ENCODE data around the gene CCDC170. TPM values are rescaled to one million over a fixed set of nuclear protein-coding genes. Genes with fewer than 3 reads are reported as not detected.

Gene CCDC170
- total and polyA plus RNA-seq, 4 donors, result 0.37 to 0.59 (median 0.45) TPM

GRCh38 chr6:151546941-151547659 lies 53.3 kb downstream of the CCDC170 start (continued):
- TF ChIP-seq RXRA (IDR thresholded peaks at IDR 0.05) (no peak), HNF4G (IDR thresholded peaks at IDR 0.05) (no peak), ATF3 (IDR thresholded peaks at IDR 0.05) (no peak), MAX (IDR thresholded peaks at IDR 0.05) (no peak), JUND (IDR thresholded peaks at IDR 0.05) (no peak), HNF4A (conservative IDR thresholded peaks at IDR 0.05) (no peak)

DNA sequence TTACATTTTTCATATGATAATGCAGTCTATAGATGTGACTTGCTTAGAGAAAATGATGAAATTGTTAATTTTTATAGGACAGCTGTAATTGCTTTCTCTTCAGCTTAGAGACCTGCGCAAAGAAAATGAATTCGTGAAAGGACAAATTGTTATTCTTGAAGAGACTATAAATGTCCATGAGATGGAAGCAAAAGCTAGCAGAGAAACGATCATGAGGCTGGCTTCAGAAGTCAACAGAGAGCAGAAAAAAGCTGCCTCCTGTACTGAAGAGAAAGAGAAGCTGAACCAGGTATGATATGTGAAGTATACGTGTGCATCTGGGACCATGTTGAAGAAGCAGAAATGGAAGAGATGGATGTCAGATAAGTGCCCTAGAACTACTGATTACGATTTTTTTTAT lies 54.4 kb downstream of the CCDC170 start:
- DNase-seq (ENCODE audit: low spot score), result no peak
- peaks cover 3 to 13% (median 8%) of the 10 kb centered on the region in 4 donors for H3K4me1 ChIP-seq (ENCODE audit: control insufficient read depth in 4 of 4, insufficient read depth in 4 of 4, low read length in 3 of 4)
- no peak overlapping the region for H3K4me3 ChIP-seq (ENCODE audit: low read depth in 1 of 3, low read length in 3 of 3)
- TF ChIP-seq NR2F2 (IDR thresholded peaks at IDR 0.05) (no peak), CTCF (IDR thresholded peaks at IDR 0.05; ENCODE audit: low read depth, low read length, missing input control) (peak; percentile 37), JUND (IDR thresholded peaks at IDR 0.05) (no peak), RAD21 (IDR thresholded peaks at IDR 0.05) (peak; percentile 75 to 86)
- H3K27ac ChIP-seq (ENCODE audit: low read depth in 1 of 2, low read length in 2 of 2), result no peak overlapping the region
- H3K36me3 ChIP-seq (ENCODE audit: control insufficient read depth in 4 of 4, insufficient read depth in 3 of 4, low read depth in 1 of 4, low read length in 3 of 4), result no peaks in the 10 kb centered on the region
- WGBS, result 51% methylated on average over 5 of the region's 5 CpGs
- H3K9me3 ChIP-seq (ENCODE audit: control insufficient read depth in 4 of 4, low read length in 3 of 4), result no peaks in the 10 kb centered on the region
- no peak overlapping the region for H3K9ac ChIP-seq (ENCODE audit: low read depth in 1 of 2, low read length in 2 of 2)
- H3K27me3 ChIP-seq (ENCODE audit: control insufficient read depth in 4 of 4, insufficient read depth in 4 of 4, low read length in 3 of 4), result no peaks in the 10 kb centered on the region

DNA sequence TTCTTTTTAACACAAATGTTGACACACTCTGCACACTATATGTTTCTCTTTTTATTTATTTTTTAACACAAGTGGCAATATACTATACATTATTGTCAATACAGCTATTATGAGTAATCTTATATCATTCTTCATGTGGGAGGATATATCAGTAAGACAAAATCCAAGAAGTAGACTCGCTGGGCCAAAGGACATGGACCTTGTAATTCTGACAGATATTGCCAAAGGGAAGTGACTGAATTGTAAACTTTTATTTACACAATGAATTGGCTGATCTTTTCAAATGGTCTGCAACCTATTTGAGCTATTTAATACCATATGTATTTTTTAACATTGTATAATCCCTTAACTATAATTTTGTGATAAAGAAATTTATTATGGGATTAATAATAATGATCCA lies 56.0 kb downstream of the CCDC170 start:
- H3K9me3 ChIP-seq (ENCODE audit: control insufficient read depth in 4 of 4, low read length in 3 of 4), result no peaks in the 10 kb centered on the region

More for the DNA sequence above, 56.0 kb downstream of the CCDC170 start:
- Histone ChIP-seq H3K4me1 (ENCODE audit: control insufficient read depth in 4 of 4, insufficient read depth in 4 of 4, low read length in 3 of 4) (peaks cover 3 to 13% (median 8%) of the 10 kb centered on the region in 4 donors), H3K27me3 (ENCODE audit: control insufficient read depth in 4 of 4, insufficient read depth in 4 of 4, low read length in 3 of 4) (no peaks in the 10 kb centered on the region), H3K27ac (ENCODE audit: low read depth in 1 of 2, low read length in 2 of 2) (no peak overlapping the region), H3K4me3 (ENCODE audit: low read depth in 1 of 3, low read length in 3 of 3) (no peak overlapping the region), H3K9ac (ENCODE audit: low read depth in 1 of 2, low read length in 2 of 2) (no peak overlapping the region), H3K36me3 (ENCODE audit: control insufficient read depth in 4 of 4, insufficient read depth in 3 of 4, low read depth in 1 of 4, low read length in 3 of 4) (no peaks in the 10 kb centered on the region)
- WGBS, result 35% methylated on average over 1 of the region's 1 CpG
- TF ChIP-seq ZBTB33 (IDR thresholded peaks at IDR 0.05) (no peak), FOXA1 (IDR thresholded peaks at IDR 0.05) (no peak), NR2F2 (IDR thresholded peaks at IDR 0.05) (no peak), YY1 (IDR thresholded peaks at IDR 0.05) (no peak), HNF4A (conservative IDR thresholded peaks at IDR 0.05) (peak; percentile 74 to 85), FOXA2 (IDR thresholded peaks at IDR 0.05) (peak; percentile 31), RAD21 (IDR thresholded peaks at IDR 0.05) (peak in 1 of 2 donors; percentile 29), HNF4G (IDR thresholded peaks at IDR 0.05) (peak; percentile 24), ATF3 (IDR thresholded peaks at IDR 0.05) (no peak), SP1 (IDR thresholded peaks at IDR 0.05) (no peak), JUND (IDR thresholded peaks at IDR 0.05) (no peak), REST (IDR thresholded peaks at IDR 0.05) (no peak), TAF1 (conservative IDR thresholded peaks at IDR 0.05) (no peak), GABPA (IDR thresholded peaks at IDR 0.05 in 1 of 2, conservative IDR thresholded peaks at IDR 0.05 in 1 of 2) (peak in 1 of 2 donors; percentile 11), MAX (IDR thresholded peaks at IDR 0.05) (no peak), EGR1 (IDR thresholded peaks at IDR 0.05; ENCODE audit: low read depth in 2 of 2) (no peak), RXRA (IDR thresholded peaks at IDR 0.05) (peak in 1 of 2 donors; percentile 52), CTCF (IDR thresholded peaks at IDR 0.05; ENCODE audit: low read depth, low read length, missing input control) (no peak)
- no peak for DNase-seq (ENCODE audit: low spot score)
